ENCODE results near the gene MAP1LC3B. TPM values are rescaled to one million over a fixed set of nuclear protein-coding genes. Genes with fewer than 3 reads are reported as not detected.

The MAP1LC3B gene
- total and polyA plus RNA-seq, 12 donors, result 43.3 to 116 (median 66.2) TPM

DNA sequence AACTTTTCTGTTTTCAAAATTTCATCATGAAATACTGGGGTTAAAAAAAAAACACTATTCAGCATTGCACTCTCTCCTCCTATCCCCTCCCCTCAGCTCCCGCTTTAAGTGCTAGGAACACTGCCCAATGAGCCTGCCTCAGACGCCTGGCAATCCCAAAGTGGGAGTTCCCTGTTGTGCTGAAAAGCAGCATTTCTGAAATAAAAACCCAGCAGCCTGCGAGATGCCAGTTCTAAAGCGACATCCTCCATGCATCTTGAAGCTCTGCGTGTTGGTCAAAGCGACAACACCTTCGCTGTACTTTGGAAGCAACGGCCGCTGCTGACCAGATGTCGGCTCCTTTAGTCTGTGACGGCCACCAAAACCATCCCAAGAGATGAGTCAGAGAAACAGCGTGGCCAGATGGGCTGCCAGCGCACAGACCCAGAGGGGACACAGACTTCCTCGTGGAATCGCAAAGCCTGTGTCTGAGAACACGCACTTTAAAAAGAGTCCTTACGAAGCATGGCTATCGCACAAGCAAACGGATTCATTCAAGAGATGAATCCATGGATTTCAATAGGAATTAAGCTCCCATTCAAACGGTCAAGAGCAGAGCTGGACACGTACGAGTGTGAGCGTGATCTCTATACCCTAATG, 41.3 kb upstream of the MAP1LC3B start:
- Histone ChIP-seq H3K36me3 (replicated peaks in 1 of 2) (peaks cover 0 to 12% of the 10 kb centered on the region in 2 donors), H3K27me3 (no peaks in the 10 kb centered on the region), H3K27ac (peak overlapping the region in 1 of 5 donors; percentile 54), H3K9me3 (replicated peaks in 1 of 3) (no peaks in the 10 kb centered on the region), H3K4me1 (replicated peaks in 1 of 2) (no peaks in the 10 kb centered on the region), H3K4me3 (no peak overlapping the region)
- intact Hi-C loops (cut with DNase I), result no loop called here
- 58 to 75% (median 69%) methylated on average over 14 to 23 of the region's 23 CpGs for WGBS, 4 donors
- DNase-seq, result peak in 5 of 7 donors; percentile 41 to 84 (median 55)
- TF ChIP-seq POLR2A (IDR thresholded peaks at IDR 0.05), result peak in 1 of 2 donors; percentile 9
- TF ChIP-seq, protein P1, sequence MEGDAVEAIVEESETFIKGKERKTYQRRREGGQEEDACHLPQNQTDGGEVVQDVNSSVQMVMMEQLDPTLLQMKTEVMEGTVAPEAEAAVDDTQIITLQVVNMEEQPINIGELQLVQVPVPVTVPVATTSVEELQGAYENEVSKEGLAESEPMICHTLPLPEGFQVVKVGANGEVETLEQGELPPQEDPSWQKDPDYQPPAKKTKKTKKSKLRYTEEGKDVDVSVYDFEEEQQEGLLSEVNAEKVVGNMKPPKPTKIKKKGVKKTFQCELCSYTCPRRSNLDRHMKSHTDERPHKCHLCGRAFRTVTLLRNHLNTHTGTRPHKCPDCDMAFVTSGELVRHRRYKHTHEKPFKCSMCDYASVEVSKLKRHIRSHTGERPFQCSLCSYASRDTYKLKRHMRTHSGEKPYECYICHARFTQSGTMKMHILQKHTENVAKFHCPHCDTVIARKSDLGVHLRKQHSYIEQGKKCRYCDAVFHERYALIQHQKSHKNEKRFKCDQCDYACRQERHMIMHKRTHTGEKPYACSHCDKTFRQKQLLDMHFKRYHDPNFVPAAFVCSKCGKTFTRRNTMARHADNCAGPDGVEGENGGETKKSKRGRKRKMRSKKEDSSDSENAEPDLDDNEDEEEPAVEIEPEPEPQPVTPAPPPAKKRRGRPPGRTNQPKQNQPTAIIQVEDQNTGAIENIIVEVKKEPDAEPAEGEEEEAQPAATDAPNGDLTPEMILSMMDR (IDR thresholded peaks at IDR 0.05), result no peak

- H3K36me3 ChIP-seq (replicated peaks in 1 of 2), result peaks cover 0 to 8% of the 10 kb centered on the region in 2 donors
- WGBS, 4 donors, result 59 to 90% (median 63%) methylated on average over 8 to 9 of the region's 9 CpGs
Measured at GRCh38 chr16:87351320-87351698, 40.8 kb upstream of the MAP1LC3B start.

DNA sequence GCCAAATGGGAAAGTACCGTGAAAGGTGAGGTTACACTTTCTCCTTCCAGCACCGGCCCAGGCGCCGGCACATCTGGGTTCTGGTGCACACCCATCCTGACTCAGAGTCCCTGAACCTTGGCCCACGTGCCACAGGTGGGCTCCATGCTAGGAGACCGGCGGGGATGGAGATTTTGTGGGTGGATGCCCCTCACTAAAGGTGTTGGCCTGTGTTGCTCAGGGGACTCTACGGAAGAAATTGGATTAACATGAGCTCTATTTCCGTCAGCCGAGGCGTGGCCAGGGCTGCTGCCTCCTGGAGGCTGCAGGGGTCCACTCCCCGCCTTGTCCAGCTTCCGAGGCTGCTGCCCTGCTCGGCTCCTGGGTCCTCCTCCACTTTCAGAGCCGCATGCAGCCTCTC, 39.3 kb upstream of the MAP1LC3B start:
- intact Hi-C loops (cut with DNase I), result no loop called here
- no peak for DNase-seq
- no peak for TF ChIP-seq POLR2A (IDR thresholded peaks at IDR 0.05)
- TF ChIP-seq, protein P1 (IDR thresholded peaks at IDR 0.05), result no peak
- Histone ChIP-seq H3K27ac (no peak overlapping the region), H3K4me1 (replicated peaks in 1 of 2) (no peaks in the 10 kb centered on the region), H3K36me3 (replicated peaks in 1 of 2) (peaks cover 0 to 7% of the 10 kb centered on the region in 2 donors), H3K27me3 (no peaks in the 10 kb centered on the region), H3K9me3 (replicated peaks in 1 of 3) (no peaks in the 10 kb centered on the region), H3K4me3 (no peak overlapping the region)
- WGBS, 4 donors, result 94 to 99% (median 95%) methylated on average over 6 to 15 of the region's 15 CpGs

More at GRCh38 chr16:87351320-87351698, 40.8 kb upstream of the MAP1LC3B start:
- intact Hi-C loops (cut with DNase I), result no loop called here
- H3K27me3 ChIP-seq, result no peaks in the 10 kb centered on the region
- no peaks in the 10 kb centered on the region for H3K9me3 ChIP-seq (replicated peaks in 1 of 3)
- H3K4me3 ChIP-seq, result no peak overlapping the region
- peak overlapping the region in 1 of 5 donors; percentile 54 for H3K27ac ChIP-seq
- H3K4me1 ChIP-seq (replicated peaks in 1 of 2), result no peaks in the 10 kb centered on the region
- TF ChIP-seq, protein P1 (IDR thresholded peaks at IDR 0.05), result no peak
- TF ChIP-seq POLR2A (IDR thresholded peaks at IDR 0.05), result no peak
- DNase-seq, result no peak

GRCh38 chr16:87353613-87354012, 38.5 kb upstream of the MAP1LC3B start:
- Histone ChIP-seq H3K9me3 (replicated peaks in 1 of 3) (no peaks in the 10 kb centered on the region), H3K4me1 (replicated peaks in 1 of 2) (no peaks in the 10 kb centered on the region), H3K27me3 (no peaks in the 10 kb centered on the region), H3K27ac (no peak overlapping the region), H3K4me3 (no peak overlapping the region), H3K36me3 (replicated peaks in 1 of 2) (peaks cover 0 to 15% of the 10 kb centered on the region in 2 donors)
- TF ChIP-seq, protein P1 (IDR thresholded peaks at IDR 0.05), result no peak
- no peak for TF ChIP-seq POLR2A (IDR thresholded peaks at IDR 0.05)
- 89 to 98% (median 92%) methylated on average over 17 of the region's 17 CpGs for WGBS, 4 donors
- no peak for DNase-seq
- intact Hi-C loops (cut with DNase I), result no loop called here
